Erythroblast (primary cell): ENCODE measurements around the gene DNASE1.

Source experiments
- GATA1 ChIP-seq: IDR thresholded peaks from 2 replicates; pipeline ENCODE4 v1.6.1; 2011; ENCODE audit warnings: low read depth, mild to moderate bottlenecking, control low read depth, low read length, moderate library complexity
- POLR2A ChIP-seq: IDR thresholded peaks from 2 replicates; pipeline ENCODE4 v1.6.1; 2011; ENCODE audit warnings: mild to moderate bottlenecking, low read length

GRCh38 chr16:3650631-3651265 lies 3.7 kb upstream of the DNASE1 start:
- TF ChIP-seq POLR2A (no peak), GATA1 (no peak)
